NT2/D1 (cell line): ENCODE data around the gene SMPD3.

Experiments
- YY1 ChIP-seq: IDR thresholded peaks from 2 replicates; pipeline ENCODE4 v1.6.1; 2011; ENCODE audit not compliant: insufficient read length, insufficient read depth
- ZNF274 ChIP-seq: IDR thresholded peaks from 2 replicates; pipeline ENCODE4 v1.6.1; 2011; ENCODE audit warnings: mild to moderate bottlenecking, low read depth, low read length

GRCh38 chr16:68360956-68361355, 87.4 kb downstream of the SMPD3 start:
- TF ChIP-seq YY1 (no peak), ZNF274 (no peak)
